WTC11 (cell line): ENCODE results near the gene TNNI2. TPM values are rescaled to one million over a fixed set of nuclear protein-coding genes. Genes with fewer than 3 reads are reported as not detected.

Experiments used
- ATAC-seq: fragments of 200-7000 bp; cut with Tn5 transposase; 2 replicates; pipeline ENCODE4 v1.10.0; 2021; ENCODE audit warnings: mild to moderate bottlenecking, moderate library complexity
- CTCF ChIA-PET: fragments of 300-600 bp; sonication (Branson Sonifier 250); formaldehyde crosslinking; loops from one replicate; lab custom pipeline; 2021; ENCODE audit warnings: antibody characterized with exemption; lab: Charles Lee
- POLR2A ChIA-PET: fragments of 350-600 bp; sonication (Branson Sonifier 250); formaldehyde crosslinking; loops from one replicate; lab custom pipeline; 2021; ENCODE audit warnings: antibody characterized with exemption; lab: Charles Lee
- DNase-seq: peaks from one replicate; pipeline ENCODE4 v3.0.0; 2021; ENCODE audit warnings: low spot score
- H3K27ac Mint-ChIP-seq: 2 replicates; pipeline ENCODE4 v1.8.0; 2021; ENCODE audit warnings: mixed read lengths
- H3K27me3 Mint-ChIP-seq: 2 replicates; pipeline ENCODE4 v1.8.0; 2021; ENCODE audit warnings: low read depth, mild to moderate bottlenecking, moderate library complexity, mixed read lengths
- H3K36me3 Mint-ChIP-seq: 2 replicates; pipeline ENCODE4 v1.8.0; 2021; ENCODE audit warnings: mixed read lengths
- H3K4me1 Mint-ChIP-seq: 2 replicates; pipeline ENCODE4 v1.8.0; 2022; ENCODE audit warnings: mixed read lengths
- H3K4me3 Mint-ChIP-seq: 2 replicates; pipeline ENCODE4 v1.8.0; 2021; ENCODE audit warnings: mild to moderate bottlenecking, moderate library complexity, mixed read lengths
- H3K9me3 Mint-ChIP-seq: 2 replicates; pipeline ENCODE4 v1.8.0; 2021; ENCODE audit warnings: mixed read lengths
- ARID4B ChIP-seq: sonication (generic); formaldehyde crosslinking; IDR thresholded peaks from 2 replicates; pipeline ENCODE4 v1.8.0; 2023; ENCODE audit warnings: missing genetic modification reagents, mild to moderate bottlenecking, borderline replicate concordance
- FOXK1 ChIP-seq: sonication (generic); formaldehyde crosslinking; IDR thresholded peaks from 2 replicates; pipeline ENCODE4 v1.8.0; 2022; ENCODE audit warnings: mild to moderate bottlenecking, moderate library complexity, missing genetic modification reagents
- FOXP1 ChIP-seq: sonication (generic); formaldehyde crosslinking; IDR thresholded peaks from 2 replicates; pipeline ENCODE4 v1.8.0; 2022; ENCODE audit warnings: missing genetic modification reagents, mild to moderate bottlenecking, moderate library complexity, borderline replicate concordance
- GTF2I ChIP-seq: fragments of 250-450 bp; sonication (Bioruptor Pico); conservative IDR thresholded peaks from 2 replicates; pipeline ENCODE4 v1.4.0; 2021; ENCODE audit warnings: mild to moderate bottlenecking
- IRF2 ChIP-seq: sonication (generic); formaldehyde crosslinking; IDR thresholded peaks from 2 replicates; pipeline ENCODE4 v1.8.0; 2022; ENCODE audit warnings: low read depth, missing genetic modification reagents, borderline replicate concordance
- JAZF1 ChIP-seq: fragments of 250-450 bp; sonication (Bioruptor Pico); IDR thresholded peaks from 2 replicates; pipeline ENCODE4 v1.9.0; 2021; ENCODE audit warnings: moderate library complexity, mild to moderate bottlenecking, inconsistent platforms
- NFE2L1 ChIP-seq: sonication (generic); formaldehyde crosslinking; IDR thresholded peaks from 2 replicates; pipeline ENCODE4 v1.8.1; 2023; ENCODE audit warnings: missing genetic modification reagents
- NR1H2 ChIP-seq: sonication (generic); formaldehyde crosslinking; IDR thresholded peaks from 2 replicates; pipeline ENCODE4 v1.9.0; 2021; ENCODE audit warnings: mild to moderate bottlenecking, moderate library complexity, missing genetic modification reagents
- NR2C2 ChIP-seq: sonication (generic); formaldehyde crosslinking; IDR thresholded peaks from 2 replicates; pipeline ENCODE4 v1.8.0; 2022; ENCODE audit warnings: mild to moderate bottlenecking, missing genetic modification reagents
- NR3C1 ChIP-seq: sonication (generic); formaldehyde crosslinking; conservative IDR thresholded peaks from 2 replicates; pipeline ENCODE4 v1.8.1; 2023; ENCODE audit warnings: low read depth, mild to moderate bottlenecking, missing genetic modification reagents
- PRRX2 ChIP-seq: fragments of 250-450 bp; sonication (Bioruptor Pico); IDR thresholded peaks from 2 replicates; pipeline ENCODE4 v1.8.0; 2021; ENCODE audit warnings: mild to moderate bottlenecking
- SMAD3 ChIP-seq: sonication (generic); formaldehyde crosslinking; IDR thresholded peaks from 2 replicates; pipeline ENCODE4 v1.8.0; 2022; ENCODE audit warnings: missing genetic modification reagents, mild to moderate bottlenecking, borderline replicate concordance
- ZNF138 ChIP-seq: sonication (generic); formaldehyde crosslinking; conservative IDR thresholded peaks from 2 replicates; pipeline ENCODE4 v1.8.1; 2022; ENCODE audit warnings: mild to moderate bottlenecking, moderate library complexity, missing genetic modification reagents
- ZNF416 ChIP-seq: fragments of 250-450 bp; sonication (Bioruptor Pico); IDR thresholded peaks from 2 replicates; pipeline ENCODE4 v1.9.0; 2021; ENCODE audit warnings: mild to moderate bottlenecking, inconsistent platforms
- total RNA-seq: library from RNA; stranded (reverse); gene quantifications from 3 replicates; pipeline ENCODE4 v1.2.3, GENCODE V29; 2021
- TF ChIP-seq, protein P1 (sequence below): sonication (generic); formaldehyde crosslinking; IDR thresholded peaks from 2 replicates; pipeline ENCODE4 v1.8.1; 2023; ENCODE audit warnings: mild to moderate bottlenecking, missing genetic modification reagents, borderline replicate concordance
- TF ChIP-seq, protein P2 (sequence below): sonication (generic); formaldehyde crosslinking; IDR thresholded peaks from 2 replicates; pipeline ENCODE4 v1.8.0; 2022; ENCODE audit warnings: mild to moderate bottlenecking, missing genetic modification reagents

The TNNI2 gene
- total RNA-seq, 1 experiment from 2014 or later: not detected

GRCh38 chr11:1854949-1855885 is 16.4 kb downstream of the TNNI2 start (continued):
- TF ChIP-seq PRRX2 (CRISPR knock-in tag) (no peak), FOXK1 (CRISPR knock-in tag) (no peak), ZNF138 (CRISPR knock-in tag) (no peak), SMAD3 (CRISPR knock-in tag) (no peak), NR3C1 (CRISPR knock-in tag) (no peak), GTF2I (no peak)
- TF ChIP-seq, protein P1, sequence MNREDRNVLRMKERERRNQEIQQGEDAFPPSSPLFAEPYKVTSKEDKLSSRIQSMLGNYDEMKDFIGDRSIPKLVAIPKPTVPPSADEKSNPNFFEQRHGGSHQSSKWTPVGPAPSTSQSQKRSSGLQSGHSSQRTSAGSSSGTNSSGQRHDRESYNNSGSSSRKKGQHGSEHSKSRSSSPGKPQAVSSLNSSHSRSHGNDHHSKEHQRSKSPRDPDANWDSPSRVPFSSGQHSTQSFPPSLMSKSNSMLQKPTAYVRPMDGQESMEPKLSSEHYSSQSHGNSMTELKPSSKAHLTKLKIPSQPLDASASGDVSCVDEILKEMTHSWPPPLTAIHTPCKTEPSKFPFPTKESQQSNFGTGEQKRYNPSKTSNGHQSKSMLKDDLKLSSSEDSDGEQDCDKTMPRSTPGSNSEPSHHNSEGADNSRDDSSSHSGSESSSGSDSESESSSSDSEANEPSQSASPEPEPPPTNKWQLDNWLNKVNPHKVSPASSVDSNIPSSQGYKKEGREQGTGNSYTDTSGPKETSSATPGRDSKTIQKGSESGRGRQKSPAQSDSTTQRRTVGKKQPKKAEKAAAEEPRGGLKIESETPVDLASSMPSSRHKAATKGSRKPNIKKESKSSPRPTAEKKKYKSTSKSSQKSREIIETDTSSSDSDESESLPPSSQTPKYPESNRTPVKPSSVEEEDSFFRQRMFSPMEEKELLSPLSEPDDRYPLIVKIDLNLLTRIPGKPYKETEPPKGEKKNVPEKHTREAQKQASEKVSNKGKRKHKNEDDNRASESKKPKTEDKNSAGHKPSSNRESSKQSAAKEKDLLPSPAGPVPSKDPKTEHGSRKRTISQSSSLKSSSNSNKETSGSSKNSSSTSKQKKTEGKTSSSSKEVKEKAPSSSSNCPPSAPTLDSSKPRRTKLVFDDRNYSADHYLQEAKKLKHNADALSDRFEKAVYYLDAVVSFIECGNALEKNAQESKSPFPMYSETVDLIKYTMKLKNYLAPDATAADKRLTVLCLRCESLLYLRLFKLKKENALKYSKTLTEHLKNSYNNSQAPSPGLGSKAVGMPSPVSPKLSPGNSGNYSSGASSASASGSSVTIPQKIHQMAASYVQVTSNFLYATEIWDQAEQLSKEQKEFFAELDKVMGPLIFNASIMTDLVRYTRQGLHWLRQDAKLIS (CRISPR knock-in tag): no peak

GRCh38 chr11:1855886-1856265 is 17.1 kb downstream of the TNNI2 start:
- Mint-ChIP-seq H3K4me1 (no peaks in the 10 kb centered on the region), H3K9me3 (no peaks in the 10 kb centered on the region), H3K27ac (no peak overlapping the region), H3K4me3 (no peak overlapping the region), H3K27me3 (no peaks in the 10 kb centered on the region; the same call in 1 of the 2 replicates), H3K36me3 (no peaks in the 10 kb centered on the region)
- CTCF ChIA-PET: interaction anchor here (0.9 to 2.9 kb wide), 9 partner anchors 9 to 300 kb away, joined by 3 to 13 read pairs (median 5); no protein-coding TSS in a partner anchor
- ATAC-seq: no peak
- no peak for DNase-seq
- POLR2A ChIA-PET: no interaction called here
- no peak for TF ChIP-seq ZNF416
- no peak for TF ChIP-seq NR1H2 (CRISPR knock-in tag)
- TF ChIP-seq JAZF1 (CRISPR knock-in tag): no peak
- TF ChIP-seq, protein P2, sequence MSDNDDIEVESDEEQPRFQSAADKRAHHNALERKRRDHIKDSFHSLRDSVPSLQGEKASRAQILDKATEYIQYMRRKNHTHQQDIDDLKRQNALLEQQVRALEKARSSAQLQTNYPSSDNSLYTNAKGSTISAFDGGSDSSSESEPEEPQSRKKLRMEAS (CRISPR knock-in tag): no peak
- no peak for TF ChIP-seq NR2C2
- TF ChIP-seq FOXP1 (CRISPR knock-in tag): no peak
- TF ChIP-seq ARID4B (CRISPR knock-in tag): no peak
- TF ChIP-seq NR3C1 (CRISPR knock-in tag): no peak
- no peak for TF ChIP-seq IRF2 (CRISPR knock-in tag)
- TF ChIP-seq NFE2L1 (CRISPR knock-in tag): no peak
